EH (cell line): ENCODE data around the gene HOXA10.
A peak's percentile ranks its signal among the peaks of the same experiment; 100 is the strongest.

ENCODE experiments used
- DNase-seq: peaks from one replicate; pipeline ENCODE4 v3.0.0-alpha.2; 2015; ENCODE audit warnings: low read depth

Gene HOXA10

DNA sequence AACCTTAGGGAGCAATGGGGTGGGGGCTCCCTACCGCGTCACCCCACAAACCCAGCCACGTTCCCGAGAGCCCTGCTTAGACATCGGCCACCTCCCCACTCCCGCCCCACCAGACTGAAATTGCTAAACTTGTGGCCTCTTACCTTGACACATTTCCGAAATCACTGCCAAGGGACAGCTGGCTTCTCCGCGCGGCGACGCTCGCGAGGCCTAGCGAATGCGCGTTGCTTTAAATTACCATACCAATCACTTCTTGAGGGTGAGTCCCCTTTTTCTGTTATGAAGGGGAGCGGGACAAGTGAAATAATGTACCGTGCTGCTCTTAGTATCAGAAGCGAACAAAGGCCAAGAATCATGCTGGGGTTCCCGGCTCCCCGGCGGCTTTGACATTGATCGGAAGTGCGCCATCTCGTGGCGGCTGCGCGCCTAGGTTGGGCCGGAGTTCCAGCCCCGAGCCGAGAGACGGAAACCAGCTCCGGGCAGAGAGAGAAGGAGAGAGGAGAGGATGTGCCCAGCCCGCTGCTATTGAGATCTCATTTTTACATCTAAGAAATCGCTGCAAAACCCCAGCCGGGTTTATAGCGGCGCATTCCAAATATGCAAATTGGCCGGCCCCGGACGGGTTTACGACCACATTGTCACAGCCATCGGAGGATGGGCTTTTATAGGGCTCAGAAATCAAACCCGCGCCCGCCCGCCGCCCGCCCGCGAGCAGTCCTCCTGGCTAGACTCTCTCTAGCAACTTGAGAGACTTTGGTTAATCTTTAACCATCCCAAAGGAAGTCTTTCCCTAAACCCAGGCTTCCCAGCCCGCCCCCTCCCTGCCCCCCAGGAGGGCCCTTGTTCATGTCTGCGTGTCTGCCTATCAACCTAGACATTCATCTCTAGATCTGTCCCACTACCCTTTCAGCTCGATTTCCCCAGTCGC, 5.6 kb upstream of the HOXA10 start:
- DNase-seq = peak; percentile 95

DNA sequence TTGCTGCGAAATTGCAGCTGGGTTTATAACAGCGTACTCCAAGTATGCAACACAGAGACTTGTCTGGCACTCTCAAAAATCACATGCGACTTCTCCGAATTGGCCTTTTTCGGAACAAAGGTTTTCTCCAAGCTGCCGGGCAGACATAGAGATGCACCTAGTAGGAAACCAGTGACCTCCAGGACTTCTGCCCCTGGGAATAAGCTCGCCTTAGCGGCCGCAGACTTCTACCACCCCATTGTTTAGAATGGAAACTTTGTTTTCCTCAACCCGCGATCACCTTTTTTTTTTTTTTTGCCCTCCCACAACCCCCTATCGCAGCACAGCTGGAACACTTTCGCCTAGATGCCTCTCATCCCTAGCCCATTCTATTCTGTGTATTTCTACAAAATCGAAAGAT, 4.9 kb upstream of the HOXA10 start:
- DNase-seq = peak; percentile 47

DNA sequence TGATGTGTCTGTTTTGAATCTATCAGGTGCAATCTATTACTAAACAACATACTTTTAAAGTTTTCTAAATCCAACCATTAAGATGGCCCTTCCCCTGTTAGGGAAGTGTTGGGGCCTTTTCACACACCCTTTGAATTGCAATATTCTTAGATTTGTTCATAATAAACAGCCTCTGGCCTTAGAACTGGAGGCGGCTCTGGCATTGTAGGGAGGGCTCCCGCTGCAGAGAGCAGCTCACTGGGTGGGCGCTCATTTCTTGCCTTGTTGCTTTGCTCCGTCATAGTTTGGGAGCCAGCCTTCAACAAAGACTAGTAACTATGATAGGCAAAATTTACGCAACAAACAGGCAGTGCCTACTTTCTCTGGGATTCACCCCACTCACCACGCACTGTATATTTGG, 4.2 kb upstream of the HOXA10 start:
- peak; percentile 74 for DNase-seq

DNA sequence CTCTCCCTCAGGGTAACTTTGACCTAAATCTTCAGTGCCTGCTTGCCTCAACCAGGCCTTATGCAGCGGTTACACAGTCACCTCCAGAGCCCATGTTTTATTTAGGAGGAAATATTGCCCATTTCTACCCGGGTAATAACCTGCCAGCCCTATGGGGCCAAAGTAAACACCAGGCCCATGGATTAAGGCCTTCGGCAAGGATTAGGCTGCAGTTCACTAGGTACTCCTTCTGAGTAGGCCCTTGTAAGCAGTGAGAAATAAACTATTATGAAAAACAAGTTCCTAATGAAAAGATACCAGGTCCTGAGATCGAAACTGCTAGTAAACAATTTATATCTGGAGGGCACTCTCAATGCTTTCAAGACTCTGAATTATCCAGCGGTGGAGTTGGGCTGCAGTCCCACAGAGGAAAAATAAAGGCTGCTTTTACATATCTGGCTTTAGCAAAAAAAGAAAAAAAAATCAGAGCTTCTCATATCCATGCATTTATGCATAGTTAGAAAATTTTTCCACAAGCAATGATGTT, 3.7 kb upstream of the HOXA10 start:
- peak; percentile 41 for DNase-seq

DNA sequence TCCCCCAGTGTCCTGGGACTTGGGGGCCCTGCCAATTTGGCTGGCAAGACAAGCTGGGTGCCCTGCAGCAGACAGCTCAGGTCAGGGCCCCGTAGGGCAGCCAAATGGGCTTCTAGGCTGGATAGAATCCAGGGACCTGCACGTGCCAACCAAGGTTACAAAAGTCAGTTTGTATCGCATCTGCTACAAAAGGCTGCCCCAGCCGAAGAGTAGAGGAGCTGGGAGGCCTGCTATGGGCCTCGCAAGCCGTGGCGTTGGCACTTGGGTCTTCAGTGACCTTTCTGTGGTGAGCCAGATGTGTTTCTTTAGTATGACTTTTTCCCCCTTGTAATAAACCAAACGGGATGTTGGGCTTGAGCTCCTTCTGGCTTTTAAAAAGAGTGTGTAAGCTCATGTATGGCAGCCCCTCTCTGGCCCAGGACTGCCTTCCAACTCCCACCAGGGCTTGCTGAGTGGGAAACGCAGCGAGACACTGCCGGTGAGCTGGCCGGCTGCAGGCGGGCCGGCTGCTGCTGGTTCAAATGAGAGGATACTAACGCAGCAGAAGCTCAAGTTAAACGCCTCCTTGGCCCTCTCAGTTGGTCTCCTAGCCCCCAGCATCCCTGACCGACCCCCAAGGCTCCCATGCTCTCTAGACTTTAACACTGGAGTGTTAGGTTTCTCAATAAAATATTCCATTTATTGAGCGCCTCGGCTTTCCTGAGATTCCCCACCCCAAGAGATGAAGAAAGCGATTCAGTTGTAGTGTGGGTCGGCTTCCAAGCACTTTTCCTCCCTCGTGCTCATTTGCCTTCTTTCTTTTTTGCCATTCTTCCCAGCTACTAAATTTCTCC, 3.1 kb upstream of the HOXA10 start:
- peak; percentile 54 for DNase-seq

DNA sequence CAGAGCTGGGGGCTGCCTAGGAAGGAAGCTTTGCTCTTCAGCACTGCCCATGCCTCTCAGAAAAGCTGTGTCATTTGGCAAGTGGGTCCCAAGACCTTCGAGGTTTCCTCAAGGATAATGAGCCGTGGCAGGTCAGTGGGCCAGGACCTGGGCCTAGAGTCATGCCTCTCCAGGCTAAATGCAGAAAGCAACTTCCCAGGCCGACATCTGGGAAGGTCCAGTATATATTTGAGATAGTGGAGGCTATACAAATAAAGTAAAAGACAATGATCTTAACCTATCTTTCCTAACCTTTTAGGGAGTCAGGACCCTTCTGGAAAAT, 2.4 kb upstream of the HOXA10 start:
- no peak for DNase-seq

DNA sequence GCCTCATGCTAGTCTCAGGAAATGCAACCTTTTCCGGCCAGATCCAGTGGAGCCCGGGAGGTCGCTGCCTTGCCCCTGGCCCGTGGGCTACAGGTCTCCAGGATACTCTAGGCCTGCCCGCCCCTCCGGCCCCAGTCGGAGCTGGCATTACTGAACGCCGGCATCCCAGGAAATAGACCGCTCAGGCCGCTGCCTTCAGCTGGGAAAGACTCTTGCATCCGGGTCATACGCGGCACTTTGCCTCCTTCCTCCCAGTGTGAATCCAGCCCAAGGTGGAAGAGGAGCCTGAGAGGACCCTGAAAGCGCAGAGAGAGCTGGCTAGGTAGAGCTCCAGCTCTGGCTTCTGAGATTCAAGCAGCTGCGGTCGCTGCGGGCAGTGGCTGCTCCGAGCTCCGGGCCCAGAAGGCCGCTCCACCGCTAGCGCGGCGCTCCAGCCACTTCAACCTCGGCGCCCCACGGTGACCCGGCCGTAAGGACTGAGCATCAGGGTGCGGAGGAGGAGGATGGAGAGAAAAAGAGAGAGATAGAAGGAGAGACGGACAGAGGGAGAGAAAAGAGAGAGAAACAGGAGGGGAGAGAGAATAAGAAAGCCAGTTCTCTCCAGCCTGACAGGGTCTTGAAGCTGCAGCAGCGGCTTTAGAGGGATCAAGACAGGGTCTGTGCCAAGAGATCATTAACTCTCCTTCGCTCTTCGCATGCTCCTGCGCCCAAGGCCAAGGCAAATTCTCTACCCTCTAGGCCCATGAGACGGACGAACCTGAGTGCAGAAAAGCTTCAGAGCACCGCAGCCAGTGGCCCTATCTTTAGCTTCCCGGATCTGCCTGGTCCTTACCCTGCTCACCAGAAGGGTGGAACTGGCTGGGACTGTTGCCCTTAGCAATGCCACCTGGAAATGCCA, 1.8 kb upstream of the HOXA10 start:
- peak; percentile 72 for DNase-seq

DNA sequence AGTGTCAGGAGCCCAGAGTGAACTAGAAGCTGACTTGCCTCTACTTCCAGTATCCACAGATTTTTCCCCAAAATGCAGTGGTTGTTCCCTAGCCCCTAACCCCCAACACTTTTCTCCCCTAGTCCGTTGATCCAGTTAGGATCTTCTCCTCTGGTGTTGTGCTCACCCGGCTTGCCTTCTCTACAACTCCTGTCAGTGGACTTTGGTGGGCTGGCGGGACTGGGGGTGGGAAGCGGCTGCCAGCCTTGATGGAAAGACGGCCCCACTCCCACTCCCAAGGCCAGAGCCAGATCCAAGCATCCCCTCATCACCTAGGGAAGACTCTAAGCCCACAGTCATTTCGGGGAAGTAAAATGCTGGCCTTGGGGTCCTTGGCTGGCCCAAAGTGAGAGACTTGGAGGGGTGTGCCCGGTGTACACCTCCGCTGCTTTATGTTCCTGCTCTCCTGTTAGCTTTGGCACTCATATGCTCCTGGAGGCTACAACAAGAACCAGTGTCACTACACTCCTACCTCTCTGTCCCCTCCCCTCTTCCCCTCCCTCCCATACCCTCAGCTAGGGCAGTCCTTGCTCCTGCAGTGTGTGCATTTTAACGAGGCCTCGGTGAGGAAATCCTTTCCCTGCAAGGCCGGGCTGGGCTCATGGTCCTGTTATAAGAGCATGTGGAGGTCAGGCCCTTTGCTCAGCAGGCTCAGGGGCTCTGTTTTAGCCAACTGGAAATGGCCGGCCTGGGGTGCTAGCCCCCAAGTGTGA, 930 bp upstream of the HOXA10 start:
- DNase-seq = peak; percentile 89

DNA sequence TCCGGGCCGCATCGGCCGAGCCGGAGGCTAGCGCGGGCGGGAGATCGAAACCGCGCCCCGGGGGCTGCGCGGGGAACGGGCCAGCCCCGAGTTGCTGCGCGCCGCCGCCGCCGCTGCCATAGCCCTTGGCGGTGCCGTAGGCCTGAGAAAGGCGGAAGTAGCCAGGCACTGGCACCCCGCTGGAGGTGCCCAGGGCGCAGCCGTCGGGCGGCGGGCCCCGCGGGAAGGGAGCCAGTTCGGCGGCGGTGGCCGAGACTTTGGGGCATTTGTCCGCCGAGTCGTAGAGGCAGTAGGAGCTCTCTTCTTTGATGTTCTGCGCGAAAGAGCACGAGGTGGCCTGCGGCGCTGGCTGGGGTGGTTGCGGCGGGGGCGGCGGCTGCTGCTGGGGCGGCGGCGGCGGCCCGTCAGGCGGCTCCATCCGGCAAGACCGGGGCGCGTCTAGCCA, 587 bp downstream of the HOXA10 start:
- DNase-seq = peak; percentile 52

DNA sequence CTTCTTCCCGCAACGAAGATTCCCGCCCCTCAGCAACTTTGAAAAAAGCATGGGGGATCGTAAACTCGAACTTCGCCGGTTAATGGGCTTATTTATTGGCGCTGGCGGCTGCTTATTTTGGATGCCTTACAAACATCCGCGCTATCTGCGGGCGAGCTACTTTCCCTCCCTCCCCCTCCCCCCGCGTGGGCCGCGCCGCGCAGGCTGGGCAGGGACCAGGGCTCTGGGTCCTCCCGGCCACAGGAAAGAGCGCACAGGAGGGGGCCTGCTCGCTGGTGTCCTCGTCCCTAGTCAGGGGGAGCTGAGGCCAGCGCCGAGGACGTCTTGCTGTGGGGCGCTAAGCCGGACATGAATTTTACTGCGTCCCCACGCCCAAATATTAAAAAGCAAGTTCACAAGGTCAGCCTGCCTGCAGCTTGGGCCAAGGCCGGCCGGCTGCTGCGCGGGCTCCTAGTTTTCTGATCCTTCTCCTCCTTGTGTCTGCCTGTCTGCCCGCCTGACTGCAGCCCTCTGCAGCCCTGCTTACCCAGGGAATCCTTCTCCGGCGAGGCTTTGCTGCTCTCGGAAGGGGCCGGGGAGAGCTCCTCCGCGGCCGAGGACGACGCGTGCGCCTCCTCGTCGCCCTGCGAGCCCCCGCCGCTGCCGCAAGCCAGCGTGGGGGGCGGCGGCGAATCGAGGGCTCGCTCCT, 1.2 kb downstream of the HOXA10 start:
- DNase-seq = peak; percentile 97

DNA sequence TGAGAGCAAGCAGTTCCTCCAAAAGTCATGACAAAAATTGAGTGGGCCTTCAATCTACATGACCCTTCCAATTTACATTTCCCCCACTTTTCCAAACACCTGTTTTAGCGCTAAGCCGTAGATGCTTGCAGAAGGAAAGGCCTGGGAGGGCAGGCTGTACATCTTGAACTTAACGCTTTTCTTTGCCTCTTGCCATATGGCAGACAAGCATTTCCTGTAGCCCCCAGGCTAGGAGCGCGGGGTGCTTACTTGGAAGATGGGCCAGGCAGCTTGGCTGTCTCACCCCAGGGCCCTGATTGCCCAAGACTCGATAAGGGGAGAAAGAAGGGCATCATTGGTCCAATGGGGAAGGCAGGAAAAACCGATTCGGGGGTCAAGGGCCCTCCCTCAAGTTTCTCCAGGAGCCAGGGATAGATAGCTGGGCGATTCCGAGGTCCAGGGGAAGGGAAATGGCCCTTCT, 1.8 kb downstream of the HOXA10 start:
- peak; percentile 87 for DNase-seq

DNA sequence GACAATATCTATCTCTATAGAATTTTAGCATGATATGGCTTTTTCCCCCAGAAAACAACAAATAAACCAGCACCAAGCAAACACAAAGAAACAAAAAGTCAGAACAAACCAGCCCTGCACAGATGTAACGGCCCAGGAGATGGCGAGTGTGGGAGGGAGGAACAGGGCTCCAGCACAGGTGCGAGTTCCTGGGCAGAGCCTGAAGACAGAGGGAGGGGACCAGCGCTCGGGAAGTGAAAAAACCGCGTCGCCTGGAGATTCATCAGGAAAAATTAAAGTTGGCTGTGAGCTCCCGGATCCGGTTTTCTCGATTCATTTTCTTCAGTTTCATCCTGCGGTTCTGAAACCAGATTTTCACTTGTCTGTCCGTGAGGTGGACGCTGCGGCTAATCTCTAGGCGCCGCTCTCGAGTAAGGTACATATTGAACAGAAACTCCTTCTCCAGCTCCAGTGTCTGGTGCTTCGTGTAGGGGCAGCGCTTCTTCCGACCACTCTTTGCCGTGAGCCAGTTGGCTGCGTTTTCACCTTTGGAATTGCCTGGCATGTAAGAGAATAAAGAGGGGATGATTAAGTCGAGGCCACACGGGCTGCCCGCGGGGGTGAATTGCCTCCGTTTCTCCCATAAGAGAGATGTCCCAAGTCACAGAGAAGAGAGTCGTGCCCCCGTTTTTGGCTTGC, 2.3 kb downstream of the HOXA10 start:
- DNase-seq = peak; percentile 66

DNA sequence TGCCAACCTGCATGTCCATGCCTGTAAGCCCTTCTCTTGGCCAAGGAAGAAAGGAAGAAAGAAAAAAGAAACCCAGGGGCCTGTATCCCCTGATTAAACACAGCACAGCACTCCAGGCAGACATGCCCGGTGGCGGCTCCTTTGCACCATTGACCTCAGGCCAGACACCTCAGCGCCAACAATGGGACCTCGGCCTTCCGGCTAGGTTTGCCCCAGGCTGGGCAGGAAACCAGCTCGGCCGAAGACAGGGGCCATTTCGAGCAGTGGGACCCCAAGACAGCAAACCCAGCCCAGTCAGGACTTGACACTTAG, 2.8 kb downstream of the HOXA10 start:
- DNase-seq = peak; percentile 65

DNA sequence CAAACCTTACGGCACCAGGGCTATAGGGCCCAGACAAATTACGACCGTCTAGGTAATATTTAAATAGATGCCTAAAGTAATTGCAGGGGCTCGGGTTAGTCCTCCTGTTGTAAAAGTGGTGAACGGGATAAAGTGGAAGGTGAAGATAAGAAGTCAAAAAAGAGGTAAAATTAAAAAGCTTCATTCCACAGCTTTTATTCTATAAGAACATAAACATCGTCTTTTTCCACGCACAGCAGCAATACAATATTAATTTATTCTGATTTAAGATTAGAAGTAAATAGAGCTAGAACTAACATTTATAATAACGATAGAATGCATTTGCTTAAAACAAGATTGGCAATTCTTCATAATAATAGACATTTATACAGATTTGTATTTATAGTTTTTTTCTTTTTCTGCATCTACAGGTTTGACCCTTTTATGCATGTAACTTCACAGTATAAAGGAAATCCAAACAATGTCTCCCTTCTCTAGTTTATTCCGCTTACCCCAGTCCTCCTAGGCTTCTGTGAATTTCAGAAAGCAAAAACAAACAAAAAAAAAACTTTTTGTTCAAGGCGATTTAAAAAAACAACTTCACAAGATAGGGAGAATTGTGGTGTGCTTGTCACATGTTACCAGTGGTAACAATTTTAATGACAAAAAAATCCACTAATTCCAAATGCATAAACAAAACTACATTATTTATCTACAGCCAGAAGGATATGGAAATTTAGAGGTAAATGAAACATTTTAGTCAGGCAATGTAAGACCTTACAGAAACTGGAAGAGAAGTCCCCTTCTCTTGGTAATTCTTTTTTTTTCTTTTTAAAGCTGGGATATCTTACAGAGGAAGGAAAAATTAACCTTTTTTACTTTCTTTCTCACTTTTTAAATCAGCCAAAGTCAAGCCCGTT, 3.4 kb downstream of the HOXA10 start:
- DNase-seq = peak; percentile 18

DNA sequence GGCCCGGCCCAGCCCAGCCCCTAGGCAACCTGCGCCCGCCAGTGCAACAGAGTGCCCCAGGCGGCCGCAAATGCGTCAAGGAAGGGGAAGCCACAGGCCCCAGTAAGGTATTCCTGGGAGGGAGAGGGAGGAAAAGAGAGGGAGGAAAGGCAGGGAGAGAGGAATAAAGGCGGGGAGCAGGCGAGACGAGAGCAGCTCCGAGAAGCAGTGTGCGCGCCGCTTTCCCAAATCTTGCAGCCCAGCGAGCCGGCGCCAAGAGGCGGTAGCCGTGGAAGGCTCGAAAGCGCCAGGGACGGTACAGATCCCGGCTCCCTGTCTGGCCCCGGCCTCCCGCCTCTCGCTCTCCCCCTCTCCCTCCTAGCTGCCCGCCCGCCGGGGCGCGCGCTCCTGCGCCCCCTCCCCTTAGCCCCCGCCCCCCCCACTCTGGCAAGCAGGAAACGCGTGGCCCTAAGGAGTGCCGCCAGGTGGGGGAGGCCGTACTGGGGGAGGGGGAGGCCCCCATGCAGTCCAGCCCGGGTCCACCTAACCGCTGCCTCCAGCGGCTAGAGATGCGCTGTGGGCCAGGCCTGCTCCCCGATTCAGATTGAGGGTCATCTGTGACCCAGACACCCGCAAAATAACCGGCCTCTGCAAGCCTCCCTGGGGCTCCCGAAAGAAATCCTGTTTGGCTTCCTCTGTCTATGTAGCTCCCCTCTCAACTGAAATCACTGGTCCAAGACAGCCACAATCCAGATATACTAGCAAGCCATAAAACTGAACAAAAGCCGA, 4.3 kb downstream of the HOXA10 start:
- DNase-seq = peak; percentile 77

DNA sequence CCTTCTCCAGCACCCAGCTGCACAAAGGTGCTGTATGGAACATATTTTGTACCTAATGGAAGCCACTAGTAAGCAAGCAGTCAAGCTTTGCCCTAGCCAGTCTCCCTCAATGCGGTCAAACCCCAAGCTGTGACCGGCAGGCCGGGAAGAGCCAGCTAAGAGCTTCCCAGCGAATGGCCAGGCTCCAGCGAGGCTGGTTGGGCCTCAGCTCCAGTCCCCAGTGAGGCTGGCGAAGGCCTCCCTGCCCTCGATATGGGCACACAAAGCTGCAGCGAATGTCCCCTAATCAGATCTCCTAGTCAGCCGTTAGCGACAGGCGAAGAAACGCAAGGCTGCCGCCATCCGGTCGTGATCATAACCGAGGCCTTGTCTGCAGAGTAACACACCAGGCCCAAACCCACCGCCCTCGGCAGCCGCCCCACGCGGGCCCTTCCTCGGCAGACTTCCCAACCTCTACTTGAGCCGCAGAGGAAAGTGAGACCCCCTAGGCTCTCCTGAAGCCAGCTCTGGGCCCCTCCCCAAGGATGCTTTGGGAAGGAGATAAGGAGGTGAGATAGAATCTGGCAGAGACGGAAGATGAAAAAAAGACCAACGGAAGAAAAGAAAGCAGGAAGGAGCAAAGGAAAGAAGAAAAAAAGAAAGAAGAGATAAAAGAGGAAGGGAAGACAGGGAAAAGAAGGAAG, 5.7 kb downstream of the HOXA10 start:
- DNase-seq = peak; percentile 84

DNA sequence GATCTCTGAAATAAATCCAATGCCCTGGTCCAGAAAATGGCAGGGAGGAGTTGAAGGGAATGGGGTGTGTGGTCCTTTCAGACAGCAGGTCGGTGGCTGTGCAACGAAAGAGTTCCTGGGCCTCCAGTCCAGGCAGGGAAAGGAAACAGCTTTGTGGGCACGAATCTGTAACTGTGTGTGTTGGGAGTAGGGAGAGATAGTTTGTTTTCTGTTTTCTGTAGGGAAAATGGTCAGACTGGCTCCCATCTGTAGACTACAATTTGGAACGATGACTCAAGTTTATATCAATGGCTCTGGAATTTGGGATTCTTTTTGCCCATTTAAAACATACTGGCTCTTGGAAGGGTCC, 6.2 kb downstream of the HOXA10 start:
- peak; percentile 89 for DNase-seq
